Suppressor macrophage treated with lipopolysaccharide for 4 hours (primary cell): ENCODE data around the gene EIF2A.
"Not testable (repeated sequence)": the region's sequence is repeated elsewhere in the genome, so short reads cannot be mapped to it uniquely, and the experiment has no call there.

Source experiments
- DNase-seq: peaks from one replicate; pipeline ENCODE4 v3.0.0-alpha.2; 2020

The EIF2A gene

GRCh38 chr3:150546226-150547044 is at the start of gene EIF2A, which contains the start of gene SERP1:
Gene EIF2A (plus strand): TSS chr3:150546787. CDS start chr3:150546803, 16 bp downstream.
Gene SERP1 (minus strand): TSS chr3:150546496. CDS start chr3:150546135, 361 bp downstream.
- DNase-seq = peak; percentile 100

GRCh38 chr3:150497956-150498355 is 48.6 kb upstream of the EIF2A start:
- peak; percentile 59 for DNase-seq

GRCh38 chr3:150500960-150501359 is 45.6 kb upstream of the EIF2A start:
- DNase-seq = not testable (repeated sequence)

- no peak for DNase-seq
Measured at GRCh38 chr3:150503402-150504099, 43.0 kb upstream of the EIF2A start.

DNA sequence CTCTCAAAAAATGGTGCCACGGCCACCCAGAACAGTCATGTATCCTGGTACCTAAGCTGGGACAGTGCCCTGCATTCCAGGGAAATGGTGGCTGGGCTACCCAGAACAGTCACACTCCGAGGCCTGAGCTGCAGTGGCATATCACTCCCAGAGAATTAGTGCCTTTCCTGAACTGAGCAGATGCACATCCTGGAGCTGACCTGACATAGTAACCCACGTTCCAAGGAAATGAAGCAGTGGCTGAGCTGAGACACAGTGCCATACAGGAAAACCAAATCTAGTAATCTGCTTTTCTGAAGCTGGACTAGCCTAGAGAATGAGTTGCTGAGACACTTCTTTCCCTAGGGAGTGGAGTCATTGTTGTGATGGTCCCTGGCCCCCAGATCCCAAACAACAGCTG is 42.1 kb upstream of the EIF2A start:
- no peak for DNase-seq

GRCh38 chr3:150508401-150508800 is 38.2 kb upstream of the EIF2A start:
- DNase-seq = no peak

DNA sequence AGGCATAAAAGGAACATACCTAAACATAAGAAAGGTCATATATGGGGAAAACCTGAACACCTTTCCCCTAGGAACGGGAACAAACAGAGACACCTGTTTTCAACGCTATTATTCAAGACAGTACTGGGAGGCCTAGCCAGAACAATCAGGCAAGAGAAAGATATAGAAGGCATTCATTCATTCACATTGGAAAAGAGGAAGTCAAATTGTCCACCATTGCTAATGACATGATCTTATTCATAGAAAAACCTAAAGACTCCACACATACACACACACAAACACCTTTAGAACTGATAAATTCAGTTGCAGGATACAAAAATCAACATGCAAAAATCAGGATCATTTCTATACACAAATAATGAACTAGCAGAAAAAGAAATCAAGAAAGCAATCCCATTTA is 36.8 kb upstream of the EIF2A start:
- DNase-seq = no peak

DNA sequence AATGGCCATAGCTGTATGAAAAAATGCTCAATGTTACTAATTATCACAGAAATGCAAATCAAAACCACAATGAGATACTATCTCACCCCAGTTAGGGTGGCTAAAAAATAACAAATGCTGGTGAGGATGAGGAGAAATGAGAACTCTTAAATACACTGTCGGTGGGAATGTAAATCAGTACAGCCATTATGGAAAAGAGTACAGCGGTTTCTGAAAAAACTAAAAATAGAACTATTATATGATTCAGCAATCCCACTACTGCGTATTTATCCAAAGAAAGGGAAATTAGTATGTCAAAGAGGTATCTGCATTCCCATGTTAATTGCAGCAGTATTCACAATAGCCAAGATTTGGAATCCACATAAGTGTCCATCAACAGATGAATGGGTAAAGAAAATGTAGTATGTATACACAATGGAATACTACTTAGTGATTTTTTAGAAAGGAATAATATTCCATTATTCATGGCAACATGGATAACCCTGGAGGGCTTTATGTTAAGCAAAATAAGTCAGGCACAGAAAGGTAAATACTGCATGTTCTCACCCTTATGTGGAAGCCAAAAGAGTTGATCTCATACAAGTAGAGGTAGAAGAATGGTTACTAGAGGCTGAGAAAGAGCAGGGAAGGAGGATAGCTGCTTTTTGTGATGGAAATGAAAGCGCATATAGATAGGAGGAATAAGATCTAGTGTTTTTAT is 35.3 kb upstream of the EIF2A start:
- no peak for DNase-seq

- no peak for DNase-seq
Measured at GRCh38 chr3:150515210-150515609, 31.4 kb upstream of the EIF2A start.

DNA sequence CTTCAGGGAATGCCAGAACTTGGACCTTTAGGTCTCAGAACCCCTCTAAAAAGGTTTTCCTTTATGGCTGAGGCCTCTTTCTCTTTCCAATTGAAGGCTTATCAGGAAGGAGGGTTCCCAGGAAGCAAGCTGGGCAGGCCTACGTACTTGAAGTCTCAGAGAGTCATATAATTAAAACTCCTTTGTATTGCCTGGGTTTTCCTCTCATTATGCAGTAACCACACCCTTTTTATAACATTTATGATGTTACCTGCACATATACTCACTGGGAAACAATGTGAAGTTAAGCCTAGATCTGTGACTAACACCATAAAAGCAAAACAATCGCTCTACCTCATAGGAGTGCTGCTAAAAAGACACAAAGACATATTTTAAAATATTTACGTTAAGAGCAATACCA is 27.6 kb upstream of the EIF2A start:
- no peak for DNase-seq

GRCh38 chr3:150520408-150520807 is 26.2 kb upstream of the EIF2A start:
- DNase-seq = no peak

GRCh38 chr3:150521463-150521862 is 25.1 kb upstream of the EIF2A start:
- DNase-seq = no peak

- DNase-seq = no peak
Measured at GRCh38 chr3:150523538-150523937, 23.0 kb upstream of the EIF2A start.

DNA sequence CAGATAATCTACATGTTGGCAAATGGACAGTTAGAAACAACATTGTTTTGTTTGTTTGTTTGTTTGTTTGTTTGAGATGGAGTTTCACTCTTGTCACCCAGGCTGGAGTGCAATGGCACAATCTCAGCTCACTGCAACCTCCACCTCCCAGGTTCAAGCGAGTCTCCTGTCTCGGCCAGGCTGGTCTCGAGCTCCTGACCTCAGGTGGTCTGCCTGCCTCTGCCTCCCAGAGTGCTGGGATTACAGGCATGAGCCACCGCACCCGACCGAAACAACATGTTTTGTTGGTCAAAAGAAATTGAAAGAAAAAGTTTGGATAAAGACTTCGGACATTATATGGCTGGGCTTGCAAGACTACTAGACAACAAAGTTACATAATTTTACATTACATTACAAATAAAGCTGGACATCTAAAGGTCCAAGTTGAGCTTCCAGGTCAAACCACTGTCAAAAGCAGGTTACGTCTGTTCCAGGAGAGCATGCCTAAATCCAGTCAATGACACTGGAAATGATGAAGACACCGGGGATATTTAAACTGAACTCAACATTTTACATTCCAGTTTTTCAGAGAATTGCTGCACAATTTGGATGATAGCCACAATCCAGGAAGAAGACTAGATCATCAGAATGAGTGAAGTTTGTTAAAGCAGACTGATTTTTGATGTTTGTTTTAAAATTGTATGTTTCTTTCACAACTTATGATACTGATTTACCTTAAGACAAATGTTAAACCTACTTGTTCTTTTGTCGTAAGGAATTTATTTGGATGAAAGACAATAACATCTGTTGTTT is 18.9 kb upstream of the EIF2A start:
- DNase-seq = no peak

DNA sequence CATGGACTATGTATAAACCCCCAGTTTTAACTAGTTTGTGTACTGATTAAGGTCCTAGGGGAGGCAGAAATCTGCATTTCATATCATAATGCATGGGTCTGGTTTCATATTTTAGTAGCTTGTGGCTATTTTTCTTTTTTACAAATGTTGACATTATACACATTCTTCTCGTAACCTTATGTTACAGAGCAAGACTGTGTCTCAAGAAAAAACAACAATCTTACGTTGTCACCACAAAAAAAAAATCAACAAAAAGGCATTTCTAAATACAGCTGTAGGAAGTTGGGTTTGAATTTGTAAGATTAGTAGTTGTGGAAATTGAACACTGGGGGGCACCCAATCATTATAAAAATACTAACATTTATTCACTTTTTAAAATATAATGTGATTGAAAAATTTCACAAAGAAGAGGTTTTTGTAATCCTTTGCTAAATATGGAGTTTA is 18.2 kb upstream of the EIF2A start:
- peak; percentile 40 for DNase-seq

DNA sequence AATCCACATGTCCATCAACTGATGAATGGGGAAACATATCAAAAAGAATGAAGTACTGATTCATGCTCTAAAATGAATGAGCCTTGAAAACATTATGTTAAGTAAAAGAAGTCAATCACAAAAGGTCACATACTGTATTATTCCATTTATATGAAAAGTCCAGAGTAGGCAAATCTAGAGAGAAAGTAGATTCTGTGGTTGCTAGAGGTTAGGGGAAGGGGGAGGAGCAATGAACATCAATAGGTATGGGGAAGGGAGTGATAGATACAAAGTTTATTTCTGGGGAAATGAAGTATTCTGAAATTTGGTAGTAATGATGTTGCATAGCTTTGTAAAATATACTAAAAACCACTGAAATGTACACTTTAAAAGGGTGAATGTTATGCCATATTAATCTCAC is 14.8 kb upstream of the EIF2A start:
- no peak for DNase-seq

DNA sequence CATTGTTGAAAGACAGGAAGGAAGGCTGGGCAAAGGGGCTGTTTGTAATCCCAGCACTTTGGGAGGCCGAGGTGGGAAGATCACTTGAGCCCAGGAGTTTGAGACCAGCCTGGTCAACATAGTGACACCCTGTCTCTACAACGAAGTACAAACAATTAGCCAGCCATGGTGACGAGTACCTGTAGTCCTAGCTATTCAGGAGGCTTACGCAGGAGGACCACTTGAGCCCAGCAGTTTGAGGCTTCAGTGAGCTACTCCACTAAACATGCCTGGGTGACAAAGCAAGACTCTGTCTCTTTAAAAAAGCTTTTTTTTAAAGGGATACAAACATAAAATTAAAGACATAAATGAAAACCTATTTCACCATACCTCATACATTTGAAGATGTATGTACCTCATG is 11.4 kb upstream of the EIF2A start:
- DNase-seq = no peak

DNA sequence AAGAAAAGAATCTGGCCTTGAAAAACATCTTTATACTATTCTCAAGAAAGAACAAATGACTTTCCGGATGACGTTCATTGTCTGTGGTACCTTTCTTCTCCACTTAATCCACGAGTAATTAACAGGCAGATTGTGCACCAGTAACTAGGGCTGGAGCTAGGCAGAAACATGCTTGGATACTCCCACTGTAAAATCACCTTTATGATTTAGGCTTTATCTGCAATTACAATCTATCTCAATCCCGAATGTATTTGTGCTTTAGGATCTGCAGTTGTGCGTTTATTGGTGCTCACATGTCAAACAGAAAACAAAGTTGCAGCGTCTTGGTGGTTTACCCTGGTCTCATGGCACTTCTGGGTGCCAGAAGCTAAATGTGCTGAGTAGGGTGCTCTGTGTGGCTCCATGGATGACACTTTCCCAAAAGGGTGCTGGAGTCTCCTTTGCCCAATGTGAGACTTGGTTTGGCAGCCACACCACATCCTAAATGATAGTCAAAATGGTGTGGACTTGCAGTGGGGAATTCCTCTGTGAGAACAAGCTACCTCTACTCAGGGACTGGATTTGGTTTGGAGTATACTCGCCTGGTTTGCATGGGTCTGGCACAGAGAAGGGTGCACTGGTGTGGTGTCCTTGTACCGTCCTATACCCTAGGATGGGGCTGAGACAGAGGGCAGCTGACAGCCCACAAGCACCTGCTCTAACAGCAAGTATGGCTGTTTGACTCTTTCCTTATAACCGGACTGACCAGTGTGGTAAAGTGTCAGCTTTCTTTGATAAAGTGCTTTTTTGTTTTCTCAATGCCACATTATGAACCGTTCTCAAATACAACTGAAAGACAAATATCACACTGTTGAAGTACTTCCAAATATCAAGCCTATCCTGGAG is 8.0 kb upstream of the EIF2A start:
- DNase-seq = no peak

GRCh38 chr3:150540297-150540696 is 6.3 kb upstream of the EIF2A start:
- no peak for DNase-seq

DNA sequence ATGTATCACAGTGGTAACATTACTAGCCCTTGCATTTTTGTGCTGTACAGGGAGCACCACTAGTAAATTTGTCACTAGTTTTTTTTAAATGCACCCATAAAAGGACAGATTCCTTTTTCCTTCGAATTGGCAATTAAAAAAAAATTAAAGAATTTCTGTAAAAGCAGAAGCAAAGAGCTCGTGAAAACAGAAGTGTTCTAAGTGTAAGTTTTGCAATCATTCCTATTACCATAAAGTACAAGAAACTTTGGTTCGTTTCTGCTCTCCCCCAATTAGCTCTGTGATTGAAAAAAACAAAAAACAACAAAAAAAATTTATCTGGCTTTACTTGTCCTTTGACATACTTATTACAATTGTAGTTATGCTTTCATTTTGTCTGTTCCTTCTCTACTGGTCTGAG is 5.6 kb upstream of the EIF2A start:
- peak; percentile 37 for DNase-seq

- no peak for DNase-seq
Measured at GRCh38 chr3:150543128-150543527, 3.5 kb upstream of the EIF2A start.

GRCh38 chr3:150543531-150543930 is 3.1 kb upstream of the EIF2A start:
- DNase-seq = no peak
